Fibroblast of the aortic adventitia (primary cell): ENCODE measurements around the gene ARPIN. TPM values are rescaled to one million over a fixed set of nuclear protein-coding genes. Genes with fewer than 3 reads are reported as not detected.

Experiments used
- DNase-seq: peaks from one replicate; pipeline ENCODE4 v3.0.0-alpha.2; 2010; ENCODE audit warnings: low read depth
- H3K4me3 ChIP-seq: 2 replicates; pipeline ENCODE4 v1.5.1; 2011; ENCODE audit warnings: low read depth, mild to moderate bottlenecking, control low read depth, low read length, moderate library complexity
- total RNA-seq: library from RNA; depleted of rRNA; stranded (reverse); fragments of >200 nt; gene quantifications from 2 replicates; pipeline ENCODE4 v1.2.3, GENCODE V29; 2012; ENCODE audit warnings: low replicate concordance
- TF ChIP-seq, protein P1 (sequence below): IDR thresholded peaks from 2 replicates; pipeline ENCODE4 v1.5.1; 2011; ENCODE audit warnings: mild to moderate bottlenecking, low read length, control low read depth, inconsistent platforms; ENCODE audit not compliant: insufficient read depth

The ARPIN gene
- total RNA-seq, 1 donor: 17.6 TPM

DNA sequence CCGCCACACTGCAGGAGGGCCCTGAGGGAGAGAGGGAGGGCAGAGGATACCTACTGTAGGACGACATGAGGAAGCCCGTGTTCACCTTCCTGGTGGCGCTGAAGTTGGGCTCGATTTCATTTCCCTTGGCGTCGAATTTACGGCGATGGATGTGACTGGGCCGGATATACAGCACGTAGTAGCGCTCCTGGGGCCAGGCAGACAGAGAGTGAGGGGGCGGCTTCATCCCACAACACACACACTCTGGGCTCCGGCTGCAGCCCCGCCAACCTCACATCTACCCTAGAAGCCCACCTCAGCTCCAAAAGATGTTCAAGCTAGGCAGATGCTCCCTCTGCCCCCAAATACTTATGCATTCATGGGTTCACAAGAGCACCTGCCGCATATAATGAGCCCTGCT is 4.5 kb downstream of the ARPIN start:
- TF ChIP-seq, protein P1, sequence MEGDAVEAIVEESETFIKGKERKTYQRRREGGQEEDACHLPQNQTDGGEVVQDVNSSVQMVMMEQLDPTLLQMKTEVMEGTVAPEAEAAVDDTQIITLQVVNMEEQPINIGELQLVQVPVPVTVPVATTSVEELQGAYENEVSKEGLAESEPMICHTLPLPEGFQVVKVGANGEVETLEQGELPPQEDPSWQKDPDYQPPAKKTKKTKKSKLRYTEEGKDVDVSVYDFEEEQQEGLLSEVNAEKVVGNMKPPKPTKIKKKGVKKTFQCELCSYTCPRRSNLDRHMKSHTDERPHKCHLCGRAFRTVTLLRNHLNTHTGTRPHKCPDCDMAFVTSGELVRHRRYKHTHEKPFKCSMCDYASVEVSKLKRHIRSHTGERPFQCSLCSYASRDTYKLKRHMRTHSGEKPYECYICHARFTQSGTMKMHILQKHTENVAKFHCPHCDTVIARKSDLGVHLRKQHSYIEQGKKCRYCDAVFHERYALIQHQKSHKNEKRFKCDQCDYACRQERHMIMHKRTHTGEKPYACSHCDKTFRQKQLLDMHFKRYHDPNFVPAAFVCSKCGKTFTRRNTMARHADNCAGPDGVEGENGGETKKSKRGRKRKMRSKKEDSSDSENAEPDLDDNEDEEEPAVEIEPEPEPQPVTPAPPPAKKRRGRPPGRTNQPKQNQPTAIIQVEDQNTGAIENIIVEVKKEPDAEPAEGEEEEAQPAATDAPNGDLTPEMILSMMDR: no peak
- DNase-seq: no peak
- no peak overlapping the region for H3K4me3 ChIP-seq

DNA sequence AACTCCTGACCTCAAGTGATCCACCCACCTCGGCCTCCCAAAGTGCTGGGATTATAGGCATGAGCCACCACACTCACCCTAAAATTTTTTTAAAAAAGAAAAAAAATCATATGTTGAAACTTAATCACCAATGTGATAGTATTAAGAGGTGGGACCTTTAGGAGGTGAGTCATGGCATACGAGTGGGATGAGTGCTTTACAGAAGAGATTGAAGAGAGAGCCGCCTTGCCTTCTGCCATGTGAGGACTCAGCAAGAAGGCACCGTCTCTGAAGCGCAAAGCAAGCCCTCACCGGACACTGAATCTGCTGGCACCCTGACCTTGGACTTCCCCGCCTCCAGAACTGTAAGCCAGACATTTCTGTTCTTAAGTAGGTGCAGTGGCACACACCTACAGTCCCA is 5.5 kb downstream of the ARPIN start:
- no peak for DNase-seq
- TF ChIP-seq, protein P1: no peak
- H3K4me3 ChIP-seq: no peak overlapping the region

DNA sequence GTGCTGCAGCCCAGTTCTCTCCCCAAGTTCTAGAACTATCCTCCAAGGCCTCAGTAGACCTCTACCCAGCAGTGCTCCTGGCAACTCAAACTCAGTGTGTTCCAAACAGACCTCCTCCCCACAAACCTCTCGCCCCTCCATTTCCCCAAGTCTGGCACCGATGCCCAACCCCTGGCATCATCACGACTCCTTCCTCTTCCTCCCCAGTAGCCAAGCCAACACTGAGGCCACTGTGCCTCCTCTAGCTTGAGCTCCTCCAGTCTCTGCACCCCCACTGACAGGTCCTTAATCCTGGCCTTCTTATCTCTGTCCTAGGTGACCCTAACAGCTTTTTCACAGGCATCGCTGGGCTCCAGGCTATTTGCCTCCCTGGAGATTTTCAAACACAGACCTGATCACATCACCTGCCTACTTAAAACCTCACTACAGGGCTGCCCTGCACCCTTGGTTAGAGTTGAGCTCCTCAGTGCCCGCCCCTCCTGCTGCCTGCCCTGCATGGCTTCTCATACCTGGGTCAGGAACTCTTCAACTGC is 6.8 kb downstream of the ARPIN start:
- no peak for DNase-seq
- TF ChIP-seq, protein P1: no peak
- no peak overlapping the region for H3K4me3 ChIP-seq

DNA sequence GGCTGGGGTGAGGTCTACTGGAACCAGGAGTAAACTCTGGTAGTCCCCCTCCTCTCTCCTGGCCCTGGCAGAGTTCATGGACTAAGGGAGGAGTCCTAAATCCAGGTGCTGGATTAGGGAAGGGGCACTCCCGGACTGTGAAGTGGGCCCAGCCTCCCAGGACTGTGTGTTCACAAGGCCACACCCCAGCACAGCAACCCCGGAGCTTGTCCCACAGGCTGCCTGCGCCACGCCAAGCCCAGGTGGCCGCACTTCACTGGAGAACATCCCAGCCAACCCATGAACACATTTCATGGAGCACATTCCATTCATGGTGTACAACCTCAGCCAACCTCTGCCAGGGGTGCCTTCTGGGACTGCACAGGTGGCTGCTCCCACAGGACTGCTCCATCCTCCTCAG is 8.2 kb downstream of the ARPIN start:
- no peak for DNase-seq
- TF ChIP-seq, protein P1: no peak
- H3K4me3 ChIP-seq: no peak overlapping the region

DNA sequence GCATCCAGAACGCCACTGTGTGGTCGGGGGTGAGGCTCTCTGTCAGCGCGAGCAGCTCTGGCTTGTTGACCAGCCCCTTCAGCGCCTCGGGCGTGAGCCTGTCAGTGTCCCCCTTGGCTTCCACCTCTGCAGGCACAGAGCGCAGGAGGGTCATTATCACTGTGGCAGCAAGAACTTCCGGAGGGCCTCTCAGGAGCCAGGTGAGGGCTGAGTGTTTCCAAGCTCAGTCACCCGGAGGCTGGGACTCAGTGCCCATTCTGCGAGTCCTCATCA is 9.0 kb downstream of the ARPIN start:
- H3K4me3 ChIP-seq: no peak overlapping the region
- TF ChIP-seq, protein P1: no peak
- no peak for DNase-seq

DNA sequence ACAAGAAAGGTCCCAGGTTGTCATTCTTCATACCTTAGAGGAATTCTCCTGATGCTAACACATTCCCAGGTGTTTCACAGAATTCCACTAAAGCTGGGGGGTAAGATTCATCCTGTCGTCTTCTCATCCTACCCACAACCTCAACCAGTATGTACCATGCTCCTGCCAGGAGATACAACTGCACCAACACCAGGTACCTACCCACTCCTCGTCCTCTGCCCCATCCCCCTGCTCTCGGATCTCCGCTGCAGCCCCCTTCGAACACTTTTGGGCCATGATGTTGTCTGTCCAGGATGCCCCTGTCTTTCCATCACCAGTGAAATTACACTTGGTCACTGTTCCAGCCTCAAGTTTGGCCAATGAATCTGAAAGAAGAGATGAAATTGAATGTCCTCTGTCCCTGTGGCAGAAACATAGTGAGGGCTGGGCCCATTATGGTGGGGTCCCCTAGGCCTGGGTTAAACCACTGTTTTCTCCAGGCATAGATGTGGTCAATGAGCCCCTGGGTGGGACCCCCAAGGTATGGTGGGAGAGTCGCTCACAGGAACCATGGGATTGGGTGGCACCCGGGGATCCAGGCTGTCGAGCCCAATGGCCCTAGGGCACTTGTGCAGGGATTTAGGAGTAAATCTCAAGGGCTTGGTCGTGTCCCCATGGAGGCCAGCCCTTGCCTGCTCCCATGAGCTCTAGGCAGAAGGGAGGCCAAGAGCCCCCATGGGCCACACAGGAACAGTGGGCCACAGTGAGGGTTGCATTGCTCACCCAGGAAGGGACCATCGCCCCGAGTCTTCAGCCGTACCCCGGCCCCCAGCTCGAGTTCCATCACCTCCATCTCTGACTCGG is 9.5 kb downstream of the ARPIN start:
- no peak for DNase-seq
- H3K4me3 ChIP-seq: no peak overlapping the region
- TF ChIP-seq, protein P1: no peak
